Sciatic nerve (tissue), 2 donors: ENCODE results near the gene ARFIP2. TPM values are rescaled to one million over a fixed set of nuclear protein-coding genes. Genes with fewer than 3 reads are reported as not detected.

Experiments used
- ATAC-seq: fragments of 200-7000 bp; cut with Tn5 transposase; one replicate; pipeline ENCODE4 v1.9.1; 2020; ENCODE audit warnings: mild to moderate bottlenecking, moderate library complexity
- DNase-seq: peaks from one replicate; pipeline ENCODE4 v3.0.0-alpha.2; 2020; ENCODE audit warnings: low spot score
- intact Hi-C: fragments of 100-400 bp; cut with DNase I; formaldehyde crosslinking; loops from one replicate; pipeline ENCODE4 v1.14.2; 2022
- total RNA-seq: library from RNA; stranded (reverse); fragmentation: NEBNext Ultra II Directional; extraction: Animal tissue kit (Norgen Biotek cat#: 25700); gene quantifications from one replicate; pipeline ENCODE4 v1.2.1, GENCODE V29; 2021
- donor health status: DM: no; HTN: no; CAD: no.
- donor health status: DM: no; HTN: no; CAD: no.

Gene ARFIP2
- total RNA-seq, 1 donor from 2014 or later: 35.0 TPM

DNA sequence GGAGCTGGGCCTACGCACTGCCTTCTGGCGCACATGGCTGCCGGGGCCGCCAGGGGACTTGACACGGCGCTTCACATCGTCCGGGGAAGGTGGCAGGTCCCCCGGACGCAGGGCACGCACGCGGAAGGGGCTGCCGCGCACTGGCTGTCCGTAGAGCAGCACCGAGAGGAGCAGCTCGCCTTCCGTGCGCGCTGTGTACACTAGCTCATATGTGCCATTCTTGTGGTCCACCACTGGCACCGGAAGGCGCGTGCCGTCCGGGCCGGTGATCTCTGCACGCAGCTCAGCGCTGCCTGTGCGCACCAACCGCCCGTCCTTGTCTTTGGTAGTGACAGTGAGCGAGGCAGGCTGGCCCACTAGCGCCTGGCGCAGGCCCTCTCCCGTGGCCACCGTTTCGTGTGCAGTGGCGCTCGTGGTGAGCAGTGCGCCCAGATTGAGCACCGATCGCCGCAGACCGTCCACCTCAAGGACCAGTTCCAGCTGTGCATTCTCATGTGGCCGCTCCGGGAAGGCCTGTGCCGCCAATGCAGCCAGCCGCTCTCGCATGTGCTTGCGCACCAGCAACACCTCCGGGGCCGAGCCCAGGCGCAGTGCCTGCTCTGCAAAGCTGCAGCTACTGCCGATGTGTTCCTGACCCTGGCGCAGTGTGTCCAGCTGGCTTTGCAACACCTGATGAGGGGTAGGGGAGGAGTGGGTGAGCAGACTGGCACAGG lies 24.6 kb downstream of the ARFIP2 start:
- intact Hi-C loops: no loop called here
- no peak for DNase-seq
- no peak for ATAC-seq

DNA sequence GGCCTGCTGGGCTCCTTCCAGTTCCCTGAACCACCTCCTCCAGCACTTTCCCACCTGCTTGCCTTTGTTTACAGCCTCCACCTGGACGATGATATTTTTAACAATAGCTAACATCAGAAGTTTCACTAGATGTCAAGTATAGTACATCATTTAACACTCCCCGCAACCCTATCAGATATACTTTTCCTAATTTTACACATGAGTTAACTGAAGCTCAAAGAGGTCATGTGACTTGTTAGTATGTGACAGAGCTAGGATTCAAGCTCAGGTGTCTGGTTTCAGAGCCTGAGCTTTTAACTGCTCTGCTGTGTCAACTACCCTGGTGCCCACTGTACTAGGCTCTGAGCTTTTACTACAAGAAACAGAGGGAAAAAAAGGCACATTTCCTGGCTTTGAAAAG lies 26.1 kb downstream of the ARFIP2 start:
- DNase-seq: no peak
- intact Hi-C loops: no loop called here
- ATAC-seq: no peak

DNA sequence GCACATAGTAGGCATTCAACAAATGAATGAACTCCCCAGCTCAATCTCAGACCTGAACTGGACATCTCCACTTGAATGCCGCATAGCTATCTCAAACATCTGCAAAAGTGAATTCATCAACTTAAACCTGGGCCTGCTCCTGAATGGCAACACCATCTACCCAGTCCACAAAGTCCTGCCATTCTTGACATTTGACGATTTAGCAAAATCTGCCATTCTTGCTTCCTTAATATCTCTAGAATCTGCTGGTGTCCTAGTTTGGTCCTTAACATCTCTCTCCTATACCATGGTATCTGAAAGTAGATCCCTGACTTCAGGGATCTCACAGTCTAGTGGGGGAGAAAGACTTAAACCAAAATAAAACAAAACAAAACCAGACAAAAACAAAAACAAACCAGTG lies 28.0 kb downstream of the ARFIP2 start:
- DNase-seq (no peak), ATAC-seq (no peak)
- intact Hi-C loops: no loop called here

DNA sequence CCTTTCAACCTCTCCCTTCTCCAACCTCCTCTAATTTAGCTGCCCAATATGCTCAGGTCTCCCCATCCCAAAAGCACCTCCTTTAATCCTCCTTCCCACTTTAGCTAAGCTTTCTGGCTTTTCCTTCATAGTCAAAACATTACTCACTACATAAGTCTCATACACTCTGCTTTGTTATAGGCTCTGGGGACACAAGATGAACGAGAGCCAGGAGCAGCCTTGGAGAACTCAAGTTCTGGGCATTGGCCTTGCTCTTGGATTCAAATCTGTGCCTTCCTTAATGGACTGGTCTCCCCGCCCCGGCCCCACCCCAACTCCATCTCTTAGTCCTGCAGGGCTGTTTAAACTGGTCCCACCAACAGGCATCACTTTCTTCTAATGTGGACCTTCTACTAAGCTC lies 28.9 kb downstream of the ARFIP2 start:
- intact Hi-C loops: no loop called here
- DNase-seq: no peak
- peak; percentile 50 for ATAC-seq

GRCh38 chr11:6448574-6448973 lies 32.6 kb downstream of the ARFIP2 start:
- intact Hi-C loops: no loop called here
- ATAC-seq (no peak), DNase-seq (no peak)

DNA sequence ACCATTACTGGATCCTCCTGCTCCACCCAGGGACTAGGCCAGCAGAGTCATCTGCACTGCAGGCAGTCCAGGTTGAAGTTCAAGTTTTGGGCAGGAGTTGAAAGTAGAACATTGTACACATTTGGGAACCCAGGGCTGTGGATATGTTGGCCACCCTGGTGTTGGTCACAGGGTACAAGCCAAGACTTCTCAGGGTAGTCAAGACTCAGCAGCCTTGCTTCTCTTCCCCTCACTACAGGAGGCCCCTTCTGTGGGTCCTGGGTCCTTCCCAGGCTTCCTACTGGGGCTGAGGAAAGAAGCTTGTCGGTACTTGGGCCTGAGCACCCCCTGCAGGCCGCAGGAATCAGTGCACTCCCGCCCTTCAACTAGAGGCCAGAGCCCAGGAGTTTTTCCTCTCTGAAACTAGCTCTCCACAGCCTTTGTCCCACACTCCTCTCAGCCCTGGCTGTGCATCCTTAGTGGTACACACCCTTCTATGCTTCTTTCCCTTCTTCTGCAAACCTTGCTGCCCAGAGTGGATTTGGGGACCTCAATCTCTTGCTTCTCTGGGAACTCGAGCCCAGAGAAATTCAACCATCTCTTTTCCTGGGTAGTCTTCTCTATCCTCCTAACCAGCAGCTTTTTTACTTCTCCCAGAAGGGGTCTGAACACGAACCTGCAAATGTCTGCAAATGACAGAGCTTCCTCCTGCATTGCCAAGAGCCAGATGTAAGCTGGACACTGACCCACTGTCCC lies 37.7 kb downstream of the ARFIP2 start:
- peak; percentile 88 for ATAC-seq
- intact Hi-C loops: loop anchor here (5.0 kb wide), 1 partner anchor 61 kb away; no protein-coding TSS in a partner anchor
- DNase-seq: peak; percentile 66

GRCh38 chr11:6442441-6442840 lies 38.7 kb downstream of the ARFIP2 start:
- DNase-seq: no peak
- intact Hi-C loops: loop anchor here (5.0 kb wide), 1 partner anchor 60 kb away; no protein-coding TSS in a partner anchor
- no peak for ATAC-seq

- intact Hi-C loops: loop anchor here (5.0 kb wide), 1 partner anchor 59 kb away; no protein-coding TSS in a partner anchor
- no peak for DNase-seq
- ATAC-seq: no peak
Measured at GRCh38 chr11:6440906-6441358, 40.2 kb downstream of the ARFIP2 start, which contains the start of gene HPX. Gene HPX, minus strand, starts transcription at chr11:6440987. Its CDS starts 24 bp downstream, at chr11:6440963.

DNA sequence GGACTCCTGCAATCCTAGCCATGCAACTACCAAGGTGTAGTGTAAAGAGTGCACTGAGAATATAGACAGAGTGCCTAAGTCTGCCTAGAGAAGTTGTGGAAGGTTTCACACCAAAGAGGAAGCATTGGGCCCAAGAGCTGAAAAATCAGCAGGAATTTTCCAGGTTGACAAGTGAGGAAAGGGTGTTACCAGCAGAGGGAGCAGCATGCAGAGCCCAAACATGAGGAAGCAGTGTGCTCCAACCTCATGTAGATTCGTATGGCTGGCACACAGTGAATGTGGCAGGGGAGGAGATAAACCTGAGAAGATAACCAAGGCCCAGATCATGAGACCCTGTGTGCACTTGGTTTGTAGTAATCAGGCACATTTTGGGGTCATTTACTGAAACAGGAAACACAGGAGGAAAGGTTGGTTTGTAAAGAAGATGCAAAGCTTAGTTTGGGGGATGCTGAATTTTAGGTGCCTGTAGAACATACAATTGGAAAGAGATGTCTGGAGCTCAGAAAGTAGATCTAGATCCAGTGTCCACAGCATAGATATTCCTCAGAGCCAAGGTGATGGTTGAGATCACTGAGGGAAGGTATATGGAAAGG lies 42.1 kb downstream of the ARFIP2 start:
- DNase-seq (no peak), ATAC-seq (peak; percentile 45)
- intact Hi-C loops: no loop called here

DNA sequence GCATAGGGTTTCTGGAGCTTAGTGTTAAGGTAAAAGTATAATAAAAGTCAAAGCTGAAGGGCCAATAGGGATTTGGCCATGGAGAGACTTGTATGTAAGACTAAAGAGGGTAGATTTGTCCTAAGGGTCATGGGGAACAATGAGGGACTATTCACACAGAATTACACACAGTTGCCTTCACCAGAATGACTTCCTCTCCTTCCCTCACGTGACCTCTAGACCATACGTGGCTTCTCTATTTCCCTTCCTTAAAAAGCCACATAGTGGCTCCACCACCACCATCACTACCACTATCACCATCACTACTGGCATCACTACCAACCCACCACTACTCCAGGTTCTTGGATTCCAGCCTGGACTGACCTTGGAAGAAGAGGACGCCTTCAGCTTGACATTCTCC lies 43.1 kb downstream of the ARFIP2 start:
- intact Hi-C loops: no loop called here
- no peak for ATAC-seq

GRCh38 chr11:6437423-6437822 lies 43.7 kb downstream of the ARFIP2 start:
- intact Hi-C loops: no loop called here
- ATAC-seq (no peak), DNase-seq (no peak)

More for the DNA sequence above, 43.1 kb downstream of the ARFIP2 start:
- DNase-seq: no peak

- DNase-seq: no peak
- intact Hi-C loops: no loop called here
- ATAC-seq: no peak
Measured at GRCh38 chr11:6433998-6434660, 47.0 kb downstream of the ARFIP2 start.

GRCh38 chr11:6431861-6432260 lies 49.3 kb downstream of the ARFIP2 start:
- intact Hi-C loops: no loop called here
- no peak for ATAC-seq
- no peak for DNase-seq

DNA sequence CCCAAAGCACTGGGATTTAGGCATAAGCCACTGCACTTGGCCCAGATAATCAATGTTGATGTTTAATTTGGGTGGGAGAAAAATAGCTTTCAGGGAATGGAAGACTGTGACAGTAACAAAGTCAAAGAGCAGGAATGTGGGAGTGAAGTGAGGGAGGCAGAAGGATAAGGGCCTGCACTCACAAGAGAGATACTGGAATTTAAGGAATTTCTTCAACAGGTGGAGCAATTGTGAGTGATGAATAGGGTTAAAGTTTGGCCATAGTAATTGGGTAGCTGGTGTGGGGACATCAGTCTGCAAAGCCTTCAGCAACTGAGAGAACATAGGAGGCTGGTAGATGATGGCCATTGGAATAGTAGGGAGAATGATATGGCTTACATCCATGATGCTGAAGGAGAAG lies 53.6 kb downstream of the ARFIP2 start:
- ATAC-seq (no peak), DNase-seq (no peak)
- intact Hi-C loops: no loop called here

Other genes starting within 250 kb of the ARFIP2 start
- 36.8 TPM for gene FHIP1B, start 246.7 kb downstream of the ARFIP2 start, total RNA-seq
- 0.31 TPM for gene CNGA4, start 242.2 kb downstream of the ARFIP2 start, total RNA-seq
- gene CCKBR, start 221.5 kb downstream of the ARFIP2 start, total RNA-seq: 1.1 TPM
- gene CAVIN3, start 160.8 kb downstream of the ARFIP2 start, total RNA-seq: 145 TPM
- gene SMPD1, start 90.9 kb downstream of the ARFIP2 start, total RNA-seq: 32.3 TPM
- 65.5 TPM for gene APBB1, start 62.2 kb downstream of the ARFIP2 start, total RNA-seq
- gene HPX, start 40.3 kb downstream of the ARFIP2 start, total RNA-seq: 2.8 TPM
- 24.6 TPM for gene TRIM3, start 7.4 kb downstream of the ARFIP2 start, total RNA-seq
- gene TIMM10B, start 170 bp upstream of the ARFIP2 start, total RNA-seq: 51.5 TPM
- 33.1 TPM for gene DNHD1, start 15.9 kb upstream of the ARFIP2 start, total RNA-seq
- 20.9 TPM for gene RRP8, start 122.3 kb upstream of the ARFIP2 start, total RNA-seq
- gene ILK, start 122.4 kb upstream of the ARFIP2 start, total RNA-seq: 208 TPM
- 79.4 TPM for gene TAF10, start 130.9 kb upstream of the ARFIP2 start, total RNA-seq
- 100 TPM for gene TPP1, start 138.1 kb upstream of the ARFIP2 start, total RNA-seq
- gene DCHS1, start 174.5 kb upstream of the ARFIP2 start, total RNA-seq: 22.7 TPM
- gene MRPL17, start 202.0 kb upstream of the ARFIP2 start, total RNA-seq: 25.5 TPM